Mucosa of stomach (tissue), 1 donor: ENCODE measurements around the gene CAPN8.

ENCODE experiments used
- H3K27me3 ChIP-seq: one replicate; pipeline ENCODE4 v1.7.0; 2013; ENCODE audit warnings: mild to moderate bottlenecking, low read length; ENCODE audit not compliant: control insufficient read depth, insufficient read depth
- H3K36me3 ChIP-seq: one replicate; pipeline ENCODE4 v1.7.0; 2013; ENCODE audit warnings: low read length; ENCODE audit not compliant: control insufficient read depth, insufficient read depth
- H3K4me1 ChIP-seq: one replicate; pipeline ENCODE4 v1.7.0; 2013; ENCODE audit warnings: mild to moderate bottlenecking, low read length; ENCODE audit not compliant: control insufficient read depth, insufficient read depth
- H3K4me3 ChIP-seq: one replicate; pipeline ENCODE4 v1.7.0; 2013; ENCODE audit warnings: low read length
- H3K9ac ChIP-seq: one replicate; pipeline ENCODE4 v1.7.0; 2013; ENCODE audit warnings: mild to moderate bottlenecking, low read length, moderate library complexity
- H3K9me3 ChIP-seq: one replicate; pipeline ENCODE4 v1.7.0; 2013; ENCODE audit warnings: mild to moderate bottlenecking, low read length, moderate library complexity; ENCODE audit not compliant: control insufficient read depth
- donor health status: Pancreatic carcinoma.

Gene CAPN8

DNA sequence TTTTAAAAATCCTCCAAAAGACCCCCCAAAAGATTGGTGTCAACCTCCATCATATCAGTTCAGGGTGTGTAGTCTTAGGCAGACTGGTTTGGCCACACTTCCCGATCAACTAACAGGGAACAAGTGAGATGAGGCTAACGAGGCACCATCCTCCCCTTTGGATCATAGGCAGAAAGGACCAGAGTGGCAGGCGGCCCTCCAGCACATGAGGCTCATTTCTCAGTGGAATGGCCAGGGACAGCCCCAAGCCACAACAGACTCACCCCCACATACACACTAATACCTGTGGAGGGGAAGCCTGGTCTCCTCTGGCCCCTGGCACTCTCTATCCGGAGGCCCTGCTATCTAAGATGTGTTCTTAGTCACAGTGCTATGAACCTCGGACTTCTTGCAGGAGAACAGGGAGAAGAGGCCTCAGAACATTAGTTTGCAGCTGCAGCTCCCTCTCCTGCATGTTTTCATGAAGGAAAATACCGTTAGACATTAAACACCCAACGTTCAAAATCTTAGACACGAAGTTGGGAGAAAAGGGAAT, 29.6 kb upstream of the CAPN8 start:
- Histone ChIP-seq H3K9ac (no peak overlapping the region), H3K4me1 (peaks cover 3% of the 10 kb centered on the region), H3K4me3 (no peak overlapping the region), H3K36me3 (no peaks in the 10 kb centered on the region), H3K27me3 (no peaks in the 10 kb centered on the region), H3K9me3 (no peaks in the 10 kb centered on the region)

DNA sequence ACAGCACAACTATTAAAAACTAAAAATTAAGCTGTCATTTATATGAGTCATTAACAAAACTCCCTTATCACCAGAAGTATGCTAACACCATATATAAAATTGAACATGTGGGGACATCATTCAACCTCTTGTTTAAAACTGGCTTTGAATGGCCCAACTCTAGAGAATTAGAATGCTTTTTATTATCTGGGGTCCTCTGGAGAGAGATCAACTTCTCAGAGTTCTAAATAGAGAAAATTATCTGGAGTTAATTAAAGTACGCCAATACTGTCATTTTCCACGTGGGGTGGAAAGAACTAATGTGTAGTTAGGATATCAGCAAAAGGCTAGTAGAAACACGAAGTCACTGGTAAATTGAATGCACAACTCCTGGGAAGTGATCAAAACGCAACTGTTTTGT, 25.6 kb upstream of the CAPN8 start:
- Histone ChIP-seq H3K4me3 (no peak overlapping the region), H3K4me1 (no peaks in the 10 kb centered on the region), H3K9ac (no peak overlapping the region), H3K9me3 (no peaks in the 10 kb centered on the region), H3K27me3 (no peaks in the 10 kb centered on the region), H3K36me3 (no peaks in the 10 kb centered on the region)

GRCh38 chr1:223684488-223684792, 18.9 kb upstream of the CAPN8 start:
- Histone ChIP-seq H3K4me3 (no peak overlapping the region), H3K9me3 (no peaks in the 10 kb centered on the region), H3K9ac (no peak overlapping the region), H3K36me3 (no peaks in the 10 kb centered on the region), H3K27me3 (no peaks in the 10 kb centered on the region), H3K4me1 (peaks cover 3% of the 10 kb centered on the region)

GRCh38 chr1:223683586-223684487, 18.3 kb upstream of the CAPN8 start:
- no peaks in the 10 kb centered on the region for H3K9me3 ChIP-seq
- H3K36me3 ChIP-seq = no peaks in the 10 kb centered on the region
- H3K4me3 ChIP-seq = no peak overlapping the region
- no peak overlapping the region for H3K9ac ChIP-seq
- no peaks in the 10 kb centered on the region for H3K27me3 ChIP-seq
- H3K4me1 ChIP-seq = peaks cover 3% of the 10 kb centered on the region

DNA sequence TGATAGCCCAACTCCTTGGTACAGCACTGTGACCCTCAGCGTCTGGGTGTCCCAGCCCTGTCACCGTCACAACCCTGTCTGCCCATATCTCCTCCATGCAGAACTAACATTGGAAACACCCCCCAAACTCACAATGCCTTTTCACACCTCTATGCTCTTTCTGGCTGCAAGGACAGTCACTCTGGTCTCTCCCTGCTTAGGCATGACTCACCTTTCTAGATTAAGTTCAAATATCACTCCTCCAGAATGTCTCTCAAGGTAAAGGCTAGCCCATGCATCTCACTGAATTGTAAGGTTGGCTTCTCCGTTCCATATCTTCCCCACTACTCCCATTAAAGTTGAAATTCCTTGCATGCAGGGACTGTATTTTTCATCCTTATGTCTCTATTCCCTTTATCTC, 17.0 kb upstream of the CAPN8 start:
- Histone ChIP-seq H3K4me3 (no peak overlapping the region), H3K27me3 (no peaks in the 10 kb centered on the region), H3K4me1 (peaks cover 3% of the 10 kb centered on the region), H3K36me3 (no peaks in the 10 kb centered on the region), H3K9me3 (no peaks in the 10 kb centered on the region), H3K9ac (no peak overlapping the region)

- Histone ChIP-seq H3K36me3 (no peaks in the 10 kb centered on the region), H3K27me3 (no peaks in the 10 kb centered on the region), H3K4me1 (peaks cover 3% of the 10 kb centered on the region), H3K9ac (no peak overlapping the region), H3K4me3 (no peak overlapping the region), H3K9me3 (no peaks in the 10 kb centered on the region)
These were observed 14.7 kb upstream of the CAPN8 start for GRCh38 chr1:223680188-223680587.

DNA sequence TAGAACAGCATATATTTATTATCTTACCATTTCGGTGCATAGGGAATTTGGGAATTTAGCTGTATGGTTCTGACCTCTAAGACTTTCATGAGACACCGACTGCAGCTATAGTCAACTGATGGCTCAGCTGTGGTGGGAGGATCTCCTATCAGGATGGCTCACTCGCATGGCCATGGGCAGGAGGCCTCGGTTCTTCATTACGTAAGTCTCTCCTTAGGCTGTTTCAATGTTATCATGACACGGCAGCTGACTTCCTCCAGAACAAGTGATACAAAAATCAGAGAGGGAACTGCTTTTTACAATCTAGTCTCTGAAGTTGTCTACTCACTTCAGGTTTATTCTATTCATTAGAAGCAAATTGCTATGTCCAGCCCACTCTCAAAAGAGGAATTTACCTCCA, 13.3 kb upstream of the CAPN8 start:
- H3K36me3 ChIP-seq = no peaks in the 10 kb centered on the region
- H3K9ac ChIP-seq = no peak overlapping the region
- no peak overlapping the region for H3K4me3 ChIP-seq
- H3K27me3 ChIP-seq = no peaks in the 10 kb centered on the region
- H3K9me3 ChIP-seq = no peaks in the 10 kb centered on the region
- H3K4me1 ChIP-seq = peaks cover under 1% of the 10 kb centered on the region

- Histone ChIP-seq H3K36me3 (no peaks in the 10 kb centered on the region), H3K4me1 (no peaks in the 10 kb centered on the region), H3K27me3 (no peaks in the 10 kb centered on the region), H3K9ac (no peak overlapping the region), H3K4me3 (no peak overlapping the region), H3K9me3 (no peaks in the 10 kb centered on the region)
These were observed 8.8 kb upstream of the CAPN8 start for GRCh38 chr1:223674119-223674890.

DNA sequence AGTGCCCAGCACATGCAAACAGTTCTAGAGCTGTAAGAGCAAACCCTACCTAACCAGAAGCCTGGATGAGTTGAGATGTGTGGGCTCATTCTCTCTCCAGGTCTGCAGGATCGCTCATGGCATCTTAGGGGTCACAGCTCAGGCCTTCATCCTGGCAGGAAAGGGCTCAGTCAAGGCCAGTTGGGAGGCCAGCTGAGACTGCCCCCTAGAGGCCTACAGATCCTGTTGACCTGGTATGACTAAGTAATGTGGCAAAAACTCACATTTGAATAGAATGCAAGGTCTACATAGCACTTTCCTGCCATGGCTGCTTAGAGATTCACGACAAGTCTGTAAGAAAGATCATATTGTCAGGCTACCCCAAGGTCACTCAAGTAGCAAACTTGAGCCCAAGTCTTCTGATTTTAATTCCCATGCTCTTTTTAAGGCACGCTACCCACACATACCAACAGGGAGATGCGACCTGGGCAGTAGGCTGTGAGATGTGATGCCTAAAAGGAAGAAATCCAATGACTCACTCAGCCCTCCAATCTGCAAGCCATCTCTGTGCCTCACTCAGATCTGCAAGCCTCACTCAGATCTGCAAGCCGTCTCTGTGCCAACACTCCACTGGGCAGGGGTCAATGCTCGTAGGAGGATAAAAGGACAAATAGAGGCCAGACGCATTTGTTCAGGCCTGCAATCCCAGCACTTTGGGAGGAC, 5.1 kb upstream of the CAPN8 start:
- Histone ChIP-seq H3K27me3 (no peaks in the 10 kb centered on the region), H3K36me3 (no peaks in the 10 kb centered on the region), H3K9ac (no peak overlapping the region), H3K4me1 (peaks cover 34% of the 10 kb centered on the region), H3K9me3 (no peaks in the 10 kb centered on the region), H3K4me3 (no peak overlapping the region)

DNA sequence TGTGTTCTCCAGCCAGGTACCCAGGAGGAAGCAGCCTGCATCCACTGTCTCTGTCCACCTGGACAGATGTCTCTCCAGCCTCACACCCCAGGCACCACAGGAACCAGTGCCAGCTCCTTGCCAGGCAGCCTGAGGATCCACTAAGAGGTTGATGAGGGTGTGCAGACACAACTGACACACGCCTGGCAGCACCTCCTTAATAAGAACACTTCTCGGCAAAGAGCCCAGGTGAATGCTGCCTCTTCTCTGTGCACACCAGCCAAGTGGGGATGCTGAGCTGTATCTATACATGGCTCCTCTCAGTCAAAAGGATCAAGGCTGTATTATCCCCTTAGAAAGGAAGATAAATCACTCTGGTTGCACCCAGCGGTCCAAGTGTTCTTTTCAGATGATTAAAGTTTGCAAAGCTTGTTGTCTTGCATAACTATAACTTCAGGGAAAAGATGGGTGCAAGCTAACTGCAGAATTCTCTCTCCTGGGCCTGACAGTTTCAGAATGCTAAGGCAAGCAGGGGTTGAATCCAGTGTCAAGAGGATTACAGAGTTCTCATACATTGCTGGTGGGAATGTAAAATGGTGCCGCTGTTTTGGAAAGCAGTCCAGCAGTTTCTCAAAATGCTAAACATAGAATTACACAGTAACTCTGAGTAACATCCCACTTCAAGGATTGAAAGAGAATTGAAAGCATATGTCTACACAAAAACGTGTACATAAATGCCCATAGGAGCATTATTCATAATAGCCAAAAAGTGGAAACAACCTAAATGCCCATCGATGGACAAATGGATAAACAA, 3.7 kb upstream of the CAPN8 start:
- Histone ChIP-seq H3K4me1 (peaks cover 35% of the 10 kb centered on the region), H3K9ac (no peak overlapping the region), H3K4me3 (no peak overlapping the region), H3K36me3 (no peaks in the 10 kb centered on the region), H3K9me3 (no peaks in the 10 kb centered on the region), H3K27me3 (no peaks in the 10 kb centered on the region)

DNA sequence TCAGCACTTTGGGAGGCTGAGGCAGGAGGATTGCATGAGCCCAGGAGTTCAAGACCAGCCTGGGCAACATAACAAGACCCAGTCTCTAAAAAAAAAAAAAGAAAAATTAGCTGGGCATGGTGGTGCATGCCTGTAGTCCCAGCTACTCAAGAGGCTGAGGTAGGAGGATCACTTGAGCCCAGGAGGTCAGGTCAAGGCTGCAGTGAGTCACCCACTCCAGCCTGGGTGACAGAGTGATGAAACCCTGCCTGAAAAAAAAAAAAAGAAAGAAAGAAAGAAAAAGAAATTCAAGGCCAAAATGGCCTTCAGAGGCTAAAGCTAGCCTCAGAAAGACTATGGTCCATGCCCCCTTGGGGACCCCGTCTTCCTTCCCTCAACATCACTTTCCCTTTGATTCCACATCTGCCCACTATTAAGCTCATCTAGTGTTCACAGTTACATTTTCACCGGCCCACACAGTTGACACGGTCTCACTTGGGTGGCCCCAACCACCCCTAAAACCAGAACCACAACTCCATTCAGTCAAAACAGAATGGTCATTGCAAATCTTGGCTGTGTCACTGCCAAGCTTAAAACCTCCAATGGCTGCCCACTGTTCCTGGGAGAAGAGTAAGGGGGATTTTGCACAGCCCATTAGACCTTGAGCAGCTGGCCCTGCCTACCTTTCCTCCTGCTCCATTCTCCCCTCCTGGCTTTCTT, 2.1 kb upstream of the CAPN8 start:
- Histone ChIP-seq H3K36me3 (no peaks in the 10 kb centered on the region), H3K4me3 (no peak overlapping the region), H3K9ac (no peak overlapping the region), H3K9me3 (no peaks in the 10 kb centered on the region), H3K27me3 (no peaks in the 10 kb centered on the region), H3K4me1 (peaks cover 35% of the 10 kb centered on the region)
